GM12878 (cell line): ENCODE results near the gene CELSR2. TPM values are rescaled to one million over a fixed set of nuclear protein-coding genes. Genes with fewer than 3 reads are reported as not detected.

Experiments used
- ATAC-seq: fragments of 200-7000 bp; cut with Tn5 transposase; 3 replicates; pipeline ENCODE4 v1.9.1; 2020; ENCODE audit warnings: mild to moderate bottlenecking, moderate library complexity
- BruUV-seq: library from RNA; stranded (reverse); fragments of 400-500 nt; replicated peaks from 2 replicates; lab custom pipeline; 2021; lab: Mats Ljungman, UMichigan
- CTCF ChIA-PET: fragments of 300-600 bp; sonication (Branson Sonifier 250); formaldehyde crosslinking; extraction: SDS; loops from one replicate; lab custom pipeline; 2021; ENCODE audit warnings: inconsistent platforms; lab: Yijun Ruan, JAX
- POLR2A ChIA-PET: fragments of 350-600 bp; formaldehyde crosslinking; extraction: SDS; loops from one replicate; lab custom pipeline; 2021; ENCODE audit warnings: inconsistent platforms; lab: Charles Lee
- RAD21 ChIA-PET: fragments of 300-600 bp; sonication (Branson Sonifier 250); formaldehyde crosslinking; loops from one replicate; lab custom pipeline; 2023; ENCODE audit warnings: antibody characterized with exemption; ENCODE audit not compliant: unreplicated experiment; lab: Charles Lee
- SMC1A ChIA-PET: fragments of 300-600 bp; sonication (Branson Sonifier 250); formaldehyde crosslinking; loops from one replicate; lab custom pipeline; 2023; ENCODE audit not compliant: unreplicated experiment, uncharacterized antibody; lab: Charles Lee
- DNase-seq: peaks from one replicate; pipeline ENCODE4 v3.0.0-alpha.2; 2011; ENCODE audit warnings: low read depth, low spot score
- FAIRE-seq: peaks from 3 replicates; lab custom pipeline; 2011; peaks lifted over from hg19 to GRCh38; lab: Jason Lieb, UNC
- H2AFZ ChIP-seq: 2 replicates; pipeline ENCODE4 v1.6.0; 2011; ENCODE audit warnings: low read depth, low read length, control low read depth; ENCODE audit not compliant: control insufficient read depth
- H3K27ac ChIP-seq: 2 replicates; pipeline ENCODE4 v1.5.1; 2011; ENCODE audit warnings: control low read depth; ENCODE audit not compliant: control insufficient read depth, insufficient read depth
- H3K27me3 ChIP-seq, 2 experiments: replicated peaks in 1 of 2; 2 replicates each; pipeline versions ENCODE4 v1.6.0 to v1.6.1; 2011; ENCODE audit warnings: low read length in 1 of 2; ENCODE audit not compliant: control insufficient read depth in 2 of 2, insufficient read depth in 2 of 2
- H3K36me3 ChIP-seq, 2 experiments: 2 replicates each; pipeline ENCODE4 v1.5.1; 2011; ENCODE audit warnings: low read length in 1 of 2; ENCODE audit not compliant: control insufficient read depth in 2 of 2, insufficient read depth in 2 of 2
- H3K4me1 ChIP-seq: 2 replicates; pipeline ENCODE4 v1.6.1; 2011; ENCODE audit warnings: mild to moderate bottlenecking, low read length, moderate library complexity, mixed read lengths; ENCODE audit not compliant: control insufficient read depth, insufficient read depth
- H3K4me2 ChIP-seq: 2 replicates; pipeline ENCODE4 v1.6.0; 2011; ENCODE audit warnings: control low read depth; ENCODE audit not compliant: control insufficient read depth, insufficient read depth
- H3K4me3 ChIP-seq: fragments of 200-600 bp; sonication (generic); 2 replicates; pipeline ENCODE4 v1.5.1; 2016
- H3K79me2 ChIP-seq: 2 replicates; pipeline ENCODE4 v1.6.0; 2011; ENCODE audit warnings: low read length; ENCODE audit not compliant: control insufficient read depth, insufficient read depth
- H3K9ac ChIP-seq: 2 replicates; pipeline ENCODE4 v1.8.0; 2011; ENCODE audit warnings: low read length, control low read depth, mixed read lengths; ENCODE audit not compliant: control insufficient read depth, insufficient read depth
- H3K9me3 ChIP-seq: replicated peaks from 3 replicates; pipeline ENCODE4 v1.5.1; 2011; ENCODE audit warnings: mild to moderate bottlenecking, low read length; ENCODE audit not compliant: control insufficient read depth, insufficient read depth
- H4K20me1 ChIP-seq: 2 replicates; pipeline ENCODE4 v1.6.0; 2011; ENCODE audit not compliant: control insufficient read depth, insufficient read depth
- FOXK2 ChIP-seq: fragments of 450-650 bp; IDR thresholded peaks from 2 replicates; pipeline ENCODE4 v1.6.1; 2017; ENCODE audit warnings: mild to moderate bottlenecking, moderate library complexity
- IRF4 ChIP-seq: IDR thresholded peaks from 2 replicates; pipeline ENCODE4 v1.6.1; 2011; ENCODE audit warnings: low read depth, low read length
- MEF2B ChIP-seq: fragments of 450-650 bp; IDR thresholded peaks from 2 replicates; pipeline ENCODE4 v1.6.1; 2018; ENCODE audit warnings: mild to moderate bottlenecking, moderate library complexity; ENCODE audit not compliant: partially characterized antibody, poor library complexity, severe bottlenecking
- NR2F1 ChIP-seq: fragments of 450-650 bp; conservative IDR thresholded peaks from 2 replicates; pipeline ENCODE4 v1.6.1; 2017; ENCODE audit warnings: mild to moderate bottlenecking
- PRDM15 ChIP-seq: fragments of 450-650 bp; formaldehyde crosslinking; IDR thresholded peaks from 2 replicates; pipeline ENCODE4 v1.4.0; 2020; ENCODE audit warnings: mild to moderate bottlenecking, moderate library complexity
- SMAD1 ChIP-seq: fragments of 450-650 bp; IDR thresholded peaks from 2 replicates; pipeline ENCODE4 v1.6.1; 2018; ENCODE audit warnings: mild to moderate bottlenecking, low read depth; ENCODE audit not compliant: partially characterized antibody
- SMAD5 ChIP-seq: IDR thresholded peaks from 2 replicates; pipeline ENCODE4 v1.6.1; 2016; ENCODE audit warnings: antibody characterized with exemption, low read depth
- SPI1 ChIP-seq: IDR thresholded peaks from 2 replicates; pipeline ENCODE4 v1.6.1; 2011; ENCODE audit warnings: low read depth, mild to moderate bottlenecking, low read length, moderate library complexity, borderline replicate concordance; ENCODE audit not compliant: insufficient read depth
- YBX1 ChIP-seq: fragments of 450-650 bp; IDR thresholded peaks from 2 replicates; pipeline ENCODE4 v1.6.1; 2016; ENCODE audit warnings: antibody characterized with exemption
- ZZZ3 ChIP-seq: IDR thresholded peaks from 2 replicates; pipeline ENCODE4 v1.6.1; 2011; ENCODE audit warnings: low read depth; ENCODE audit not compliant: control insufficient read depth, insufficient read length
- WGBS: methylation state at CpG from one replicate; pipeline ENCODE4 v1.1.6; 2016; ENCODE audit warnings: low lambda C conversion rate; ENCODE audit not compliant: insufficient replicate concordance, insufficient coverage; ENCODE audit errors: missing lambda C conversion rate; 5-methylcytosine and 5-hydroxymethylcytosine counted together
- in situ Hi-C: fragments of 300-500 bp; cut with MboI; formaldehyde crosslinking; loops from 9 replicates; pipeline ENCODE4 v1.14.3; 2018; ENCODE audit warnings: mixed read lengths
- intact Hi-C: fragments of 100-400 bp; cut with micrococcal nuclease; formaldehyde crosslinking; loops from one replicate; pipeline ENCODE4 v1.14.2; 2022; ENCODE audit not compliant: unreplicated experiment
- polyA plus RNA-seq, 11 experiments: library from polyadenylated mRNA; depleted of rRNA in 4 of 11; unstranded in 6 of 11; stranded (reverse) in 5 of 11; fragments of >200 nt; fragmentation: Nextera tagmentation in 4 of 11; fragmentation: Illumina TruSeq in 1 of 11; extraction: Ambion mirVana in 4 of 11; extraction: Trizol in 1 of 11; gene quantifications; 1 replicate in 1 of 11; 2 replicates in 10 of 11; pipeline versions ENCODE4 v1.2.1 to v1.2.3, GENCODE V29; 2011 to 2016; ENCODE audit warnings: inconsistent platforms in 2 of 11, missing spikeins in 2 of 11, low read depth in 1 of 11
- total RNA-seq, 4 experiments: library from RNA; depleted of rRNA in 3 of 4; stranded (reverse); fragments of >200 nt in 3 of 4; fragmentation: Illumina TruSeq in 1 of 4; extraction: Trizol in 1 of 4; gene quantifications; 2 replicates each; pipeline versions ENCODE4 v1.2.1 to v1.2.3, GENCODE V29; 2013 to 2021
- TF ChIP-seq, protein P1 (sequence below): fragments of 450-650 bp; IDR thresholded peaks from 2 replicates; pipeline ENCODE4 v1.6.1; 2017; ENCODE audit warnings: low read depth, mild to moderate bottlenecking, moderate library complexity

CELSR2 gene
- total and polyA plus RNA-seq, 10 of the 15 experiments (the other 5 are each of a cell fraction or from before 2014, with no cell fraction given), result under 0.01 to 0.15 (median 0.04) TPM; not detected in 2

- Histone ChIP-seq H3K27ac (no peak overlapping the region), H3K27me3 (peaks cover 0 to 2% of the 10 kb centered on the region in 2 experiments; a peak in 3 of 4 replicates), H3K9me3 (no peaks in the 10 kb centered on the region), H4K20me1 (no peaks in the 10 kb centered on the region), H3K9ac (no peak overlapping the region), H3K4me1 (no peaks in the 10 kb centered on the region), H2AFZ (no peak overlapping the region)
- in situ Hi-C loops, result no loop called here
- BruUV-seq, result no TSS peak
- CTCF ChIA-PET, result no interaction called here
- POLR2A ChIA-PET, result no interaction called here
- FAIRE-seq (no peak), DNase-seq (no peak), ATAC-seq (no peak)
- SMC1A ChIA-PET, result no interaction called here
- WGBS, result 32% methylated on average over 5 of the region's 5 CpGs
- TF ChIP-seq SMAD1, result no peak
- no peak for TF ChIP-seq MEF2B
- TF ChIP-seq FOXK2, result 0 out of 2 replicates have a peak, but pooled peaks have one; percentile 15
- TF ChIP-seq, all 136 proteins: peak for 1
- no peaks in the 10 kb centered on the region for H3K79me2 ChIP-seq
- no peaks in the 10 kb centered on the region for H3K36me3 ChIP-seq
- RAD21 ChIA-PET, result no interaction called here
- H3K4me2 ChIP-seq, result no peak overlapping the region
- H3K4me3 ChIP-seq, result no peak overlapping the region
- intact Hi-C loops, result no loop called here
Measured at GRCh38 chr1:109301874-109302273, 52.5 kb downstream of the CELSR2 start.

DNA sequence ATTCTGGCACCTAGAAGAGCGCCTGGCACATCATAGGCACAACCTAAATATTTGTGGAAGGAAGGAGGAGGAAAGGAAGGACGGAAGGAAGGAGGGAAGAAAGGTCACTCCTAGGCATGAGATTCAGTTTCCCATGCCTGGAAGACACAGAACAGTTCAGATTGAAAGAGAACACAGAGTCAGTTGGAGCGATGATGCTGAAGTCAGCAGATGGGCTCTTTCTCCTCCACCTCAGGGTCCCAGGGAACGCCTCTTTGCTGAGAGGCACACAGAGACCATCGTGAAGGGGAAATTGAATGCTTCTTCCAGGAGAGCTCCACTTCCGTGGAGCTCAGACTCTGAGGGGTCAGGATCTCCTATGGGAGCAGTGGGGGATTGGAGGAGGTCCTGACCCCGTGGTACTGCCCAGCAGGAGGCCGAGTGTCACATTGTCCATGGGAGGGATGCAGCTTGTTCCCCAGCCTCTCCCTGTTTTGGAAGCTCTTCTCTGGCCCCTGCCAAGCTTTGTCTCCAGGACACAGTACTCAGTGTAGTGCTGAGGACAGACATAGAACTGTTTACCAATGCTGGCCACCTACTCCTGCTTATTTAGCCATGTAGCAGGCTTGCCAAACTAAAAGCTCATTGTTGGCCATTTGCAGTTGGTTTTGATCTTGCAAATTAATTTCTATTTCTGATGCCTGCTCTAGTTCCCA, 55.0 kb downstream of the CELSR2 start:
- in situ Hi-C loops (no loop called here), intact Hi-C loops (no loop called here)
- WGBS, result 16% methylated on average over 8 of the region's 8 CpGs
- RAD21 ChIA-PET, result interaction anchor here (1.1 kb wide), 1 partner anchor 98 kb away, joined by 4 read pairs; no protein-coding TSS in a partner anchor
- ATAC-seq, result no peak
- H4K20me1 ChIP-seq, result no peaks in the 10 kb centered on the region
- SMC1A ChIA-PET, result interaction anchor here (0.7 to 1.6 kb wide), 2 partner anchors 16 to 42 kb away, joined by 3 read pairs; no protein-coding TSS in a partner anchor
- no peaks in the 10 kb centered on the region for H3K9me3 ChIP-seq
- DNase-seq, result no peak
- H3K79me2 ChIP-seq, result no peaks in the 10 kb centered on the region
- no peaks in the 10 kb centered on the region; a peak in 3 of 4 replicates for H3K27me3 ChIP-seq
- POLR2A ChIA-PET, result interaction anchor here (0.8 kb wide), 1 partner anchor 179 kb away, joined by 4 read pairs; the partner anchor contains the start of gene ATXN7L2
- CTCF ChIA-PET, result interaction anchor here (0.6 kb wide), 1 partner anchor 58 kb away, joined by 3 read pairs; no protein-coding TSS in a partner anchor
- no peak overlapping the region for H3K9ac ChIP-seq
- BruUV-seq, result no TSS peak
- H3K4me2 ChIP-seq, result no peak overlapping the region
- no peaks in the 10 kb centered on the region for H3K4me1 ChIP-seq
- H3K4me3 ChIP-seq, result no peak overlapping the region
- FAIRE-seq, result no peak
- H3K27ac ChIP-seq, result no peak overlapping the region
- H3K36me3 ChIP-seq, result no peaks in the 10 kb centered on the region
- H2AFZ ChIP-seq, result no peak overlapping the region
- TF ChIP-seq SMAD5 (no peak), YBX1 (no peak), IRF4 (no peak), NR2F1 (no peak), PRDM15 (CRISPR knock-in tag) (no peak), SPI1 (no peak), ZZZ3 (no peak)
- TF ChIP-seq, protein P1, sequence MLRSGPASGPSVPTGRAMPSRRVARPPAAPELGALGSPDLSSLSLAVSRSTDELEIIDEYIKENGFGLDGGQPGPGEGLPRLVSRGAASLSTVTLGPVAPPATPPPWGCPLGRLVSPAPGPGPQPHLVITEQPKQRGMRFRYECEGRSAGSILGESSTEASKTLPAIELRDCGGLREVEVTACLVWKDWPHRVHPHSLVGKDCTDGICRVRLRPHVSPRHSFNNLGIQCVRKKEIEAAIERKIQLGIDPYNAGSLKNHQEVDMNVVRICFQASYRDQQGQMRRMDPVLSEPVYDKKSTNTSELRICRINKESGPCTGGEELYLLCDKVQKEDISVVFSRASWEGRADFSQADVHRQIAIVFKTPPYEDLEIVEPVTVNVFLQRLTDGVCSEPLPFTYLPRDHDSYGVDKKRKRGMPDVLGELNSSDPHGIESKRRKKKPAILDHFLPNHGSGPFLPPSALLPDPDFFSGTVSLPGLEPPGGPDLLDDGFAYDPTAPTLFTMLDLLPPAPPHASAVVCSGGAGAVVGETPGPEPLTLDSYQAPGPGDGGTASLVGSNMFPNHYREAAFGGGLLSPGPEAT, result no peak
